SK-N-MC (cell line): ENCODE data around the gene RFPL1.

Source experiments
- EZH2 ChIP-seq: fragments of 200-600 bp; sonication (generic); IDR thresholded peaks from one replicate; pipeline ENCODE4 v1.6.1; 2017; ENCODE audit warnings: antibody characterized with exemption
- POLR2AphosphoS5 ChIP-seq: IDR thresholded peaks from 2 replicates; pipeline ENCODE4 v1.6.1; 2012; ENCODE audit warnings: mild to moderate bottlenecking, low read depth, low read length, borderline replicate concordance

DNA sequence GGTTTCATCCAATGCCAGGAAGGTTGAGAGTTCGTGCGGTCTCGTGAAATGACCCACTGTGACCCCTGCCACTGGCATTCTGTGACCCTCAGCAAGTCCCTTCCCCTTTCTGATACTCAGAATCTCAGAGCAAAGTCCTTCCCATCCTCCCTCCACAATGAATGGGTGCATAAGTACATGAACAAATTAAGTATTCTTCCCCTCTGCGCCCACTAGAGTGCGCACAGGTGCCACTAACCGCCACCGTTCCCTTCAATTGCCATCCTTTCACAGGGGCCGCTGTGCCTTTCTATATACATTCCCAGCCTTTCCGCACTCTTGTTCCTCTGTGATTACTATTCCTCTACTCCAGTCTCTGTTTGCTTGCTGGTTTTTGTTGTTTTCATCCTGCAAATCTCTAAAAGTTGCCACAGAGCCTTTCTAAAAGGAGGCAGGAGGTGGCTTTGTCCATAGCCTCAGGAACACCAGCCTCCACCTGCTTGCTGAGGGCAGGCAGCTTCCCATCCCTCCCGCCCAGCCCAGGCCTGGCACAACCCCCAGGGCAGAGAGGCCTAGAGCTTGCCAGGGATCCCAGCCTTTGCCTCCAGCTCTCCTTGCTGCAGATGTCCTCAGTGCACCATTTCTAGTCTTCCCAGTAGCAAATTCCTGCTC lies 43.3 kb upstream of the RFPL1 start:
- no peak for TF ChIP-seq EZH2
- no peak for TF ChIP-seq POLR2AphosphoS5
